ENCODE results near the gene MED20.
"Not testable (repeated sequence)": the region's sequence is repeated elsewhere in the genome, so short reads cannot be mapped to it uniquely, and the experiment has no call there.

The MED20 gene, protein sequence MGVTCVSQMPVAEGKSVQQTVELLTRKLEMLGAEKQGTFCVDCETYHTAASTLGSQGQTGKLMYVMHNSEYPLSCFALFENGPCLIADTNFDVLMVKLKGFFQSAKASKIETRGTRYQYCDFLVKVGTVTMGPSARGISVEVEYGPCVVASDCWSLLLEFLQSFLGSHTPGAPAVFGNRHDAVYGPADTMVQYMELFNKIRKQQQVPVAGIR

DNA sequence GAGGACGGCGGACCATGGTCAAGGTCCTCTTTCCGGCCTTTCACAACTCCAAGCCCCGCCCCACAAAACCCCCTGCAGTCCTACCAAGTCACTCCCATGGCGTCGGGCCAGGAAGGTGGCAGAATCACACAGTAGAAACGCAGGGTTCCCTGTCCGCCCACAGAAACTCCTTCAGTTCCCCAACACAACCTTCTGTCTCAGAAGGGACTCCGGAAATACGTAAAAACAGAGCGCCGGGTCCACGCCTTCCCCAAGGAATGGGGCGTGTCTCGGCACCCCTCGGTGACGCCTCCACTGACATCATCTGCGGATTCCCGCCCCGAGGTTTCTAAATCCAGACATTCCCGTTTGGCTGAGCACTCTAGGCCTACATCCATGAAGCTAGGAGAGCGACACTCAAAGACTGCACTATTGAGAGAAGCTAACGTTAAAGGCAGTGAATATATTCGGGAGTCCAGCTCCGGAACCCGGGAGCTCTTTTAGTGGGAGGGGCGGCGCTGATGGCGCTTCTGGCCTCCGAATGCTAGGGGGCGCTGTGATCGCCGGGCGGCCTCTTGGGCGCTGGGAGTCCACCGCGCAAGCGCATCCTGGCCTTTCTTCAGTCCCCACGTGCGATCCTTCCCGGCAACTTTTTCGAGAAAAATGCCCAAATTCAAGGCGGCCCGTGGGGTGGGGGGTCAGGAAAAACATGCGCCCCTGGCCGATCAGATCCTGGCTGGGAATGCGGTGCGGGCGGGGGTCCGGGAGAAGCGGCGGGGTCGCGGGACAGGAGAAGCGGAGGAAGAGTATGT, at the start of gene MED20, which contains the start of gene BYSL:
MED20 (minus strand) TSS at position 219 of the 791 bp plus-strand sequence; CDS start at position 98, 121 bp downstream.
BYSL (plus strand) TSS at position 579 of the 791 bp plus-strand sequence; CDS start at position 643, 64 bp downstream.
- no peak for FAIRE-seq

DNA sequence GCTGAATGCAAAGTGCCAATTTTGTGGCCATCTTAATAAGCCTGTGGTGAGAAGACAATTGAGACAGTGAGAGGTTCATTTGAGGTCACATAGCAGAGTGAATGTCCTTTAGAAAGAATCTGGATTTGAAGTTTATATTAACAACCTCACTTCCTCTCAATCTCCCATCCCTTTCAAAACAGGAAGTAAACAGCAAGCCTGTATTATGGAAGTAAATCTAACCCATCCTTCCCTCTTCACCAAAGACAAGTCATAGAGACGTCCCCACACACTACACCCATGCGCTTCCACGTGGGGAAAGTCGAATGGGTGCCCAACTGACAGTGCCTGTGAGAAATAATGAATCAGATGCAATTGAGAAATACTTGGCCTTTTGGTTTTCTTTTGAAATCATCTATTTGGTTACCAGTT, 49.5 kb upstream of the MED20 start:
- FAIRE-seq: no peak

DNA sequence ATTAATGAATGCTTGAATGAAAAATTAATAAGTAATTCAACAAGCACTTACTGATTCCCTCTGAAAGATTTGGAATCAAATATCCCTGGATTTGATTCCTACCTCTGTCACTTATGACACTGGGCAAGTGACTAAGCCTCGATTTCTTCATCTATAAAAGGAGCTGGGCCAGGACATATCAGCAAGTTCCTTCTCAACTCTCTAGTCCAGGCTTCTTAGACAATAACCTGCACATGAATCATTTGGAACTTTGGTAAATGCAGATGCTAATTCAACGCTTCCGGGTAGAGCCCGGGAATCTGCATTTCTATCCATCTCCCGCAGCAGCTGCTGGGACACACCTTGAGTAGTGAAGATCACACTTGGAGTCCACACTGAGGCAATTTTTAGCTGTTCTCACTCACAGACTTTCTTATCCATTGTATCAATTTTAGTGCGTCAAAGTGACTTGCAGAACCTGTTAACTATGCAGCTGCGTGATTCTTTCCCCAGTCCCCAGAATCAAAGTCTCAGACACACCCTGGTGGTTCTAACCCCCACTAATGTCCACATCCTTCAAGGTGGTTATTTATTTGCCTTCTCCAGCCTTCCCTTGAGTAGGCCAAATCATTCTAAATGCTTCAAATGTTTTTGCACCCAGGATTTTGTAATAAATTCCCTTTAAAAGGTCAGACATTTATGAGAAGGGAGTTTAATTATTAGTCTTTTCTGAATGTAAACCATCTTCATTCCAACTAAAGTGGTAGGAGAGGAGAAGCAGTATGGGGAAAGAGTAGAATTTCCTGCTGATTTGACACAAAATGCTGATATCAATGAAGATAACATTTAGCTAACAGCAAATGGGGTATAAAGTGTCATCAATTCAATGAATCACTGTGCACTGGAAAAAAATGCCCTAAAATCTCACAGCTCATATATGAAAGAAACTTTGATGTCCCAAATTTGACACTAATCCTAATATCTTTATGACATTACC, 46.7 kb upstream of the MED20 start:
- FAIRE-seq: no peak

DNA sequence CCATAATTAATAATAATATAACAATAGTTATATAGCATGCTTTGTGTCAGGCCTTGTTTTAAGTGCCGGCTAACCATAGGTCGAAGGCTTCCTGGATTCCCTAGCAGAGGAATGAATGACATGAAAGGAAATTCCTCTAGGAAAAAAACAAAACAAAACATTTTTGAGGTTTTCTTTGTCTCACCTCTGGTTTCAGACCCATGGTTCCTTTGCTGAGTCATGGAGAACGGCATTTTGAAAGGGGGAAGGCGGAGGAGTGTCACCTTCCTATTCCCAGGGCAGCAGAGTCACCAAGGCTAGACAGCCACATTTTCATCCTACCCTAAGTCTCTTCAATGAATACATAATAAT, 46.0 kb upstream of the MED20 start:
- no peak for FAIRE-seq

DNA sequence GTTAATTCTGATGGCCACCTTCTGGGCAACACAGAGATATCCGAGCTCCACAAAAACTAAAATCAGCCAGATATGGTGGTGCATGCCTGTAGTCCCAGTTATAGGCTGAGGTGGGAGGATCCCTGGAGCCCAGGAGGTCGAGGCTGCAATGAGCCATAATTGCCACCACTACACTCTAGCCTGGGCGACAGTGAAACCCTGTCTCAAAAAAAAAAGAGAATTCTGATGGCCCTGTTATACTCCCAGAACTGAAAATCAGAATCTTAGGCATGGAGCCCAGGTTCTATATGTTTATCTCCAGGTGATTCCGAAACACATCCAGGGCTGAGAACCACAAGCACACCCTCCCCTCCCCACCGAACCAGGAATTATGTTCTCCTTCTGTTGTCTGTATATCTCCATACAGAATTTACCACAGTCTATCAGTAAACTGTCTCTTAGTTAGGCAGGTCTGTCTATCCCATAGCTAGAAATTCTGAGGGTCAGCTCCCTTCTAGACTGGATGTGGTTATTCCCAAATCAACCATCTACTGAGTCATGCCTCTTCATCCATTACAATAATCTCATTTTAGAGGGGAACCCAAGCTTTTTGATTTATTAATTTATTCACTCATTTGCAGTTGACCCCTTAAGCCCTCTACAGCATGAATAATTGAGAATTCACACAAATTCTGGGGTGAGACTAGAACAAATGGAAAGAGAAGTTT, 45.4 kb upstream of the MED20 start:
- FAIRE-seq: no peak

DNA sequence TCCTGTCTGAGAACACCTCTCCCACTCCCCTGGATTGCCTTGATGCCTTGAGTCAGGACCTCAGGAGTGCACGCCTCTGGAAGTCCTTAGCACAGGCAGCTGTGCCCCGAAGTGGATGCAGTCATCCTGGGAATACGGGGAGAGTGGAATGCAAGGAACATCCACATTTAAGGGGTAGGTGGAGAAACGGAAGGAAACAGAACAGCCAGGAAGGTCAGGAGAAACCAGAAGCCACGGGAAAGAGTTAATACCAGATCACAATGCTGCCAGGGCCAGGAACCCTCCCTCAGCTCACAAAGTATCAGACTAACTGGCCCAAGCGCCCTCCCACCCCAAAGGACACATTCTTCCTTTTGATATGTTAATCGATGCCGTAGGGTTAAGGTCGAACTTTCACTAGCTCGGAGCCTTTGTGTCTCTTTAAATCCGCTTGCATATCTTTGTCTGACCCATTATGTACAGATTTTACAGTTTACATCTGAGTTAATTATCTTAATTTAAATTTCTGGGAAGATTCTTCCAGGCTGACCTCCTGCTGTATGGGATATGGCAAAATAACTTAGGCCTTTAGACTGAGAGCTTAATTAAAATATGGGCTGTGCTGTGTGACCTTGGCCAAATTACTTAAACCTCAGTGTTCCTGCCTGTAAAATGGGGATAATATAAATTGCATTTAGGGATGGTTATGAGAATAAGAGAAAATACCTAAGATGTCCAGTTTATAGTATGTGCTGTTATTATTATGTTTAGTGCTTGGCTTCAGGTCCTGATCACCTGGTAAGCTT, 44.7 kb upstream of the MED20 start:
- no peak for FAIRE-seq

DNA sequence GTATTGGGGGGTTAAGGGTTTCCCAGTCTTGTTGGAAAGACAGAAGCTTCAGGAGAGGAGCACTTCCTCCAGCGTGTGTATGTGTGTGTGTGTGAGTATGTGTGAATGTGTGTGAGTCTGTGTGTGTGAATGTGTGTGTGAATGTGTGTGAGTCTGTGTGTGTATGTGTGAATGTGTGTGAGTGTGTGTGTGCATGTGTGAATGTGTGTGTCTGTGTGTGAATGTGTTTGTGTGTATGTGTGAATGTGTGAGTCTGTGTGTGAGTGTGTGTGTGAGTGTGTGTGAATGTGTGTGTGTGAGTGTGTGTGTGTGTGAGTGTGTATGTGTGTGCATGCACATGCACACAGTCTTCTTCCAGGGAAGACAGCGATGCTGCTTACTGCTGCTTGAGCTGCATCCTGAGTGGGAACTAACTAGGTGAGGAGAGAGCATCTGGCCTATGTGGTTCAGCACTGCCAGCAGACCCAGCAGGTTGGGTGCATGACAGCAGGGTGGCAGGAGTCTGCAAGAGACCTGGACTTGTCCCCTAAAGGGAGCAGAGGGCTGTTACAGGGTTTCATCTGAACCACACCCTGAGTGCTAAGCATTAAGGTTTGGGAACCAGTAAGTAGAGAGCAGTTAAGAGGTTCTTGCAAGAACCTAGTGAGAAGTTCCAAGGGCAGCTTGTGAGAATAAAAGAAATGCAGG, 43.4 kb upstream of the MED20 start:
- FAIRE-seq: no peak

DNA sequence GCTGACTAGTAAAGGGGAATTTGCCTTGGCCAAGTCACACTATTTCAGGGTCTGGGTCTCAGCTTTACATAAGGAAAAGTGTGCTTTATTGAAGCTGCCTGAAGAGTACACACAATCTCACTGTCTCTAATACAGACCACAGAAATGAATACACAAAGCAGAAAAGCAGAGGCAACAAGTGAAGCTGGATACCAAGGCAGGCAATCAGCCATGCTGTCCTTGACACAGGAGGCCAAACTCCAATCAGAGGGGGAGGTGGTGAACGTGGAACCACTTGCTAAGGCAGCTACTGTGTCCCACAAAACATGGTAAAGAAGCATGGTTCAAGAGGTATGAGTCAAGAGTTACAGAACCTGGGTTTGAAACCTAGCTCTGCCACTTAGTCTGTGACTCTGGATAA, 42.4 kb upstream of the MED20 start:
- no peak for FAIRE-seq

DNA sequence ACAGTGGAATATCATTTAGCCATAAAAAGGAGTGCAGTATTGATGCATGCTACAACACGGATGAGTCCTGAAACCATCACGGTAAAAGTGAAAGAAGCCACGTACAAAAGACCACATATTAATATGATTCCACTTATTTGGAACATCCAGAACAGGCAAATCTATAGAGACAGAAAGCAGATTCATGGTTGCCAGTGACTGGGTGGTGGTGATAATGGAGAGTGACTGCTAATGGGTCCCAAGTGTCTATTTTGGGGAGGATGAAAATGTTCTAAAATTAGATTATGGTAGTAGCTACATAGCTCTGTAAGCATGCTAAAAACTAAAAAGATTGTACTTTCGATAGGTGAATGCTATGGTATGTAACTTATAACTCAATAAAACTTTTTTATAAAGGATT, 39.1 kb upstream of the MED20 start:
- no peak for FAIRE-seq

DNA sequence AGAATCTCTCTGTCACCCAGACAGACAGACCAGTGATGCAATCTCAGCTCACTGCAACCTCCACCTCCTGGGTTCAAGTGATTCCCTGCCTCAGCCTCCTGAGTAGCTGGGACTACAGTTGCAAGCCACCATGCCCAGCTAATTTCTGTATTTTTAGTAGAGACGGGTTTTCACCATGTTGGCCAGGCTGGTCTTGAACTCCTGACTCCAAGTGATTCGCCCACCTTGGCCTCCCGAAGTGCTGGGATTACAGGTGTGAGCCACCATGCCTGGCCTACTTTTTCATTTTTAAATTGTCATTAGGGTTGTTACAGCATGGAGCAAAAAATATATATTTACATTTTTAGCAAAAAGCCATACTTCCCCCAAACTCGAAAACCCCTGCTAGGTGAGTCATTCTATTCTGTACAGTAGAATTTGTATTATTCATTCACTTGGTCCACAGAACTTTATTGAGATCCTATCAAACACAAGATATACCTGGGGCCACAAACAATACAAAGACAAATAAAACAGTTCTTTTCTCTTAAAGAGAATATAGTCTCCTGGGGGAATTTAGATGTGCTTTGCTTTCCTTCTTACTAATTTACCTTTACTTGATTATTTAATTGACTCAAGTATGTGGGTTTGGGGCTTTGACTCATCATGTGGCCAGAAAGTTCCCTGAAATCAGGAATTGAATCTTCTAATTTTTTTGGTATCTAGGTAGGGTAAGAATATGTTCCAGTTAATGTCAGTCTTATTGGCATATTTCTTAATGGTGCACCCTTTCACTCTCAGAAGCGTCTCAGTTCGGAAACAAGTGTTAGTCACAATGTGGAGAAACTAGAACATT, 37.3 kb upstream of the MED20 start:
- FAIRE-seq: no peak

DNA sequence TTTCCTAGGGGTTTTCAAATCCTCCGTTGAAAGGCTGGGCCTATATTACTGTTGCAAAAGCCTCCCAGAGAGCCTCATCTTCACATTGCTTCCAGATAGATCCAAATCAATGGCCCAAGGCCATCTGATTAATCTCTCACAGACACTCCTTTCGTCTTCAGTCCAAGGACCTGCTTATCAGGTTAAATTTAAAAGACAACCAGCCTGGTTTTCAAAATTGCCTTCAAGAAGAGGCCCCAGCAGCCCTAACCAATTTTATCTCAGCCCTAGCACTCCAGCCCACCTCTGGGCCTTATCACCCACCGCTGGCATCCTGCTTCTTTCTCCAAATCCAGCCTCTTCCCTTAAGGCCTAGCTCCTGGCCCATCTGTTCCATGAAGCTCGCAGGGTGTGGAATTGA, 36.2 kb upstream of the MED20 start:
- no peak for FAIRE-seq

DNA sequence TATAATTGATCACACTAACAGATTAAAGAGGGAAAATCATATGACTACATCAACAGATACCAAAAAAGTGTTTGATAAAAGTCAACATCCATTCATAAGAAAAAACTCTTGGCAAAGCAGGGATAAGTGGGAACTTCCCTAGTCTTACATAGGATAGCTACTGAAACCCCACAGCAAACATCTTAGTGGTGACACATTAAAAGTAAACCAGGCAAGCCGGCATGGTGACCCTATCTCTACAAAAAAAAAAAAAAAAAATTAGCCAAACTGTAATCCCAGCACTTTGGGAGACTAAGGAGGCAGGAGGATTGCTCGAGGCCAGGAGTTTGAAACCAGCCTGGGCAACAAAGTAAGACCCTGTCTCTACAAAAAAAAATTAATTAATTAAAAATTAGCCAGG, 34.5 kb upstream of the MED20 start:
- no peak for FAIRE-seq

DNA sequence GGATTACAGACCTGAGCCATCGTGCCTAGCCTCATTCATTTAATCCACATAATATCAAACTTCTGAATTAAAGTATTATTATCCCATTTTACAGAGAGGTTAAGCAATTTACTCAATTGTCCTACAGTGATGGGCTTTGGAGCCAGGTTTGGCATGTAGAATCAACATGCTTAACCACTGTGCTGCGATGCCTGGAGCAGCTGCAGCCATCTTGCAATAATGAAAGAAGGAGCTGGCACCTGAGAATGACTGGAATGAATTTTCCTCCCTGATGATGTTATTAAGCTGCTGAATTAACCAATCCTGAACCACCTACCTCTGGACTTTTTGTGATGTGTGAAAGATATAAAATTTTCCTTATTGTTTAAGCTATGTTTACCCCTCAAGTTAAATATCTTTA, 33.7 kb upstream of the MED20 start:
- FAIRE-seq: no peak

DNA sequence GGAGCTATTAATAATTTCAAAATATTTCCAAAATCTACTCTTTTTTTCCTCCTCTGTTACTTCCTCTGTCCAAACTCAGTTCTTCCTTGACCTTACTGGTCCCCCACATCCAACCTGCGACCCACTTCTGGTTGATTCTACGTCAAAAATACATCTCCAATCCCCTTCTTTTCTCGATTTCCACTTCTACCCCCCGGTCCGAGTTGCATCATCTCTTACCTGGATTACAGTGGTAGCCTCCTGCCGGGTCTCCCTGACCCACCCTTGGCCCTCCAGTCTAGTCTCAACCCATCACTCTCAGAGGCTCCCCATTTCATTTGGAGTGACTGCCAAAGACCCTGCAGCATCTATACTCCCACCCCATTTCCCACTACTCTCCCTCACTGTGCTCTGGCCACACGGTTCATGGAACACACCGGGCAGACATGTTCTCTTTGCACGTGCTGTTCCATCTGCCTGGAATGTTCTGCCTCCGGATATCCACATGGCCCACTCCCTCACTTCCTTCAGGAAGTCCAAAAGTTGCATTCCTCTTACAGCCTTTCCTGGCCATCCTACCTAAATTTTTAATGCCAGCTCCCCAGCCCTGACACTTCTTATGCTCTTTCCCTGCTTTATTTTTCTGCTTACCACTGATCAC, 26.8 kb upstream of the MED20 start:
- FAIRE-seq: no peak

DNA sequence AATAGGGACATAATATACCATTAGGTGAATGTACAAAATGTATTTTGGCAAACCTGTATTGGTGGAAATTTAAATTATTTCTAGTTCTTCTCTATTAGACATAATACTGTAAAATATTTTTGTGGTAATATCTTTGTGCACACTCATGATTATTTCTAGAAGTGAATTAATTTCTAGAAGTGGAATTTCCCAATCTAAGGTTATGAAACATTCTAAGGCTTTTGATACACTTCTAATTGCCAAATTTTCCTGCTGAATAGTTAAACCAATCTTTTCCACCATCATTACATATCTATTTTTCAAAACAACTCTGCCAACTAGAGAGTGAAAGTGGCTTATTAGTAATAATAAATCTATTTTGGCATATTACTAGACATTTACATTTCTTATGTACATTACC, 22.5 kb upstream of the MED20 start:
- no peak for FAIRE-seq

DNA sequence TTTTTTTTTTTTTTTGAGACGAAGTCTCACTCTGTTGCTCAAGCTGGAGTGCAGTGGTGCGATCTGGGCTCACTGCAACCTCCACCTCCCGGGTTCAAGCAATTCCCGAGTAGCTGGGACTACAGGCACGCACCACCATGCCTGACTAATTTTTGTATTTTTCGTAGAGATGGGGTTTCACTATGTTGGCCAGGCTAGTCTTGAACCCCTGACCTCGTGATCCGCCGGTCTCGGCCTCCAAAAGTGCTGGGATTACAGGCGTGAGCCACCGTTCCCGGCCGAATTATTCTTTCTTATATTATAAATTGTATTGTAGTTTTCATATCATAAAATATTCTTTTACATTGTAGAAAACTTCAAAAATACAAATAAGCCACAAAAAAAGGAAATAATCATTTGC, 21.9 kb upstream of the MED20 start:
- FAIRE-seq: not testable (repeated sequence)

DNA sequence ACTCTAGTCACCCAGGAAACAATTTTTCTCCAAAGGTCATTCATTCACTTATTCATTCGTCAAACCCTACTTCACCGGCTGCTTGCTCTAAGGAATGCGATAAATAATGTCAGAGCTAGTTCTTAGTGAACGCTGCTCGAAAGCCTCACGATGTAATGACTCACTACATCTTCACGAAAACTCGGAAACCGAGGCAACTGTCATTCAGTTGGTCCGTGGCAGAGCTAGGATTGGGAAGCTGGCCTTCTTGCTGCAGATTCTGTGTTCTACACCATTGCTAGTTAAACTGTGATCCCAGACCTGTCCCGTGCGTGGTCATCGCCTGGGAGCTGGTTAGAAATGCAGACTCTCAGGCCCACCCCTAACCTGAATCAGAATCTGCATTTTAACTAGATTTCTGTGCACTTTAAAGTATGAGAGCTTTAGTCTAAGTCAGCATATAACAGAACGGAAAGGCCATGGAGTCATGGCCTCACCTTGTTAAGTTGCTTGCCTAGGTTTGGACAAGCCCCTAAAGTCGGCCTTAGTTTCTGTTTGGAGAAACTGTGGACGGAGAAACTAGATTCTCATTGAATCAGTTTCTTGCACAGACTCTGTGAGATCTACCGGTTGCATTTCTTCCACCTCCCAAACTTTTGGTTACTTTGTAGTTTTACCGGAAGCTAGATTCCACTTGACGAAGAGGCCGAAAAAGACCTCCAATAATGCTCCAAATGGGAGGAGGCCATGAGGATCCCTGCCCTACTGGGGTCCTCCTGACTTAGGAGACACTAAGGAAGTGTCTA, 21.3 kb upstream of the MED20 start:
- no peak for FAIRE-seq

DNA sequence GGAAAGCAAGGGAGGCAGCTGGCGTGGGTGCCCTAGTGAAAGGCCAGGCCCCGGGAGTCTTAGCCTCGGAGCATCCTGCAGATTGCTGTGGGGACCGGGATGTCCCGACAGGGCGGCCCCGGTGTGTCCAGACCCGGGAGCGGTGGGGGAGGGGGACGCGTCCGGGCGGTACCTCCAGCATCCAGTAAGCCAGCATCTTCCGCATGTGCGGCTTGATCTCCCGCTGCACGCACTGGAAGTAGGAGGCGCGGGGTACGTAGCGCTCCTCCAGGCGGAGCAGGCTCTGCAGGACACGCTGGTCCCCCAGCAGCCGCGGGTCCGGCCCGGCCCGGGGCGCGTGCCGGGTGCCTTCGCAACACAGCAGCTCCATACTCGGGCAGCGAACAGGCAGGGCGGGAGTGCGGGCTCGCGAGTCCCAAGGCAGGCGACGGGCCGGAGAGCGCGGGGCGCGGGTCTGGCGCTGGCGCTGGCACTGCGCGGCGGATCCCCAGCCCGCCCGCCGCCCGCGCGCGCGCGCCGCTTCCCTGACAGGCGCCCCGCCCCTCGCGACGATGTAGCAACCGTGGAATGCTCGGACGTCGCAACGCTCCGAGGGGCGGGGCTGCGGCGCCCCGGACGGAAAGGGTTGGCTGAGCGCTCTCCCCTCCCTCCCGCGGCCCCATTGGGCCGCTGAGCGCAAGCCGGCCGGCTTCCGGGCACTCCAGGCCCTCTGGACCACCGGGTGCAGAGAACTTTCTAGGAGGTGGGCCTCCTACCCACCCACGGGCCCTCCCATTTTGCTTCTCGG, 20.5 kb upstream of the MED20 start, which contains the start of gene CCND3:
CCND3 (minus strand) TSS at position 529 of the 787 bp plus-strand sequence; CDS start at position 370, 159 bp downstream.
- no peak for FAIRE-seq
